UCSD-AML1 (cell line): ENCODE data around the gene SLCO4A1.

Experiments
- DNase-seq: peaks from one replicate; lab custom pipeline; 2025; ENCODE audit not compliant: unreplicated experiment; lab: John Stamatoyannopoulos, UW

Gene SLCO4A1, protein sequence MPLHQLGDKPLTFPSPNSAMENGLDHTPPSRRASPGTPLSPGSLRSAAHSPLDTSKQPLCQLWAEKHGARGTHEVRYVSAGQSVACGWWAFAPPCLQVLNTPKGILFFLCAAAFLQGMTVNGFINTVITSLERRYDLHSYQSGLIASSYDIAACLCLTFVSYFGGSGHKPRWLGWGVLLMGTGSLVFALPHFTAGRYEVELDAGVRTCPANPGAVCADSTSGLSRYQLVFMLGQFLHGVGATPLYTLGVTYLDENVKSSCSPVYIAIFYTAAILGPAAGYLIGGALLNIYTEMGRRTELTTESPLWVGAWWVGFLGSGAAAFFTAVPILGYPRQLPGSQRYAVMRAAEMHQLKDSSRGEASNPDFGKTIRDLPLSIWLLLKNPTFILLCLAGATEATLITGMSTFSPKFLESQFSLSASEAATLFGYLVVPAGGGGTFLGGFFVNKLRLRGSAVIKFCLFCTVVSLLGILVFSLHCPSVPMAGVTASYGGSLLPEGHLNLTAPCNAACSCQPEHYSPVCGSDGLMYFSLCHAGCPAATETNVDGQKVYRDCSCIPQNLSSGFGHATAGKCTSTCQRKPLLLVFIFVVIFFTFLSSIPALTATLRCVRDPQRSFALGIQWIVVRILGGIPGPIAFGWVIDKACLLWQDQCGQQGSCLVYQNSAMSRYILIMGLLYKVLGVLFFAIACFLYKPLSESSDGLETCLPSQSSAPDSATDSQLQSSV

DNA sequence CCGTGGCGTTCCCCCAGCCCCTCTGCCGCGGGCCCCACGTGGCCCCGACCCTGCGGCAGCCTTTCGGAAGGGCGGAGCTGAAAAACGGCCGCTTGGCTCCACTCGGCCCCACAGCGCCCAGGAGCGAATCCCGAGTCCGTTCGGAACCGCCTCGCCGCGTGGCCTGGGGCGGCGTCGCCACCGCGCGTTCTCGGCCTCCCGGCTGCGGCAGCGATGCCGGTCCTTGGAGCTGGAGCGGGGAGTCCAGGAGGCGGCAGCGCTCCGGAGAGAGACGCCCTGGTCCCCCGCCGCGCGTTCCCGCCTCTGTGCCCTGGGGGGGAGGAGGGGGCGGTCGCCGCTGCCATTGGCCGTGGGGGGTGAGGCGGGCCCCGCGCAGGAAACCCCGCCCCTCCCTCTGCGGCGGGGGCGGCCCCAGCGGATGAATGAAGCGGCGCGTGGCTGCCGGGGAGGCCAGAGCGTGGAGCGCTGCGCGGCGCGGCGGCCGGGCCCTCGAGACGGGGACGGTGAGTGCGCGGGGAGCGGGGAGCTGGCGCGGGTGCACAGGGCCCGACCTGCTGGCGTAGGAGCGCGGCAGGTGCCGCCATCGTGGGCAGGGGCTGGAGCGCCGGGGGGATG, at the start of gene SLCO4A1:
Gene SLCO4A1 (plus strand): TSS at position 453 of the 615 bp plus-strand sequence. CDS start 13,952 bp downstream, outside the sequence.
- peak; percentile 89 for DNase-seq

- DNase-seq = no peak
Observed at GRCh38 chr20:62592506-62593177, 49.7 kb upstream of the SLCO4A1 start.

- DNase-seq = no peak
Observed at GRCh38 chr20:62593616-62594015, 48.7 kb upstream of the SLCO4A1 start.

DNA sequence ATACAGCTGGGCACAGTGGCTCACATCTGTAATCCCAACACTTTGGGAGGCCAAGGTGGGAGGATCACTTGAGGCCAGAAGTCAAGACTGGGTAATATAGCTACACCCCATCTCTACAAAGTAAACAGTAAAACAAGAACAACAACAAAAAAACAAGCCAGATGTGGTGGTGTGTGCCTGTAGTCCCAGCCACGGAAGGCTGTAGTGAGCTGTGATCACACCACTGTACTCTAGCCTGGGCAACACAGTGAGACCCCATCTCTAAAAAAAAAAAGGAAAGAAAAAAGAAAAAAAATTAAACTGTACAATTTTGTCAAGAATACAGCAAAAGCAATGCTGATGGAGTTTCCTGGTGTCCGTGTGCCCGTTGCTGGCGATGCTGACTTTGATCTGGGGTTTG, 47.2 kb upstream of the SLCO4A1 start:
- DNase-seq = no peak

DNA sequence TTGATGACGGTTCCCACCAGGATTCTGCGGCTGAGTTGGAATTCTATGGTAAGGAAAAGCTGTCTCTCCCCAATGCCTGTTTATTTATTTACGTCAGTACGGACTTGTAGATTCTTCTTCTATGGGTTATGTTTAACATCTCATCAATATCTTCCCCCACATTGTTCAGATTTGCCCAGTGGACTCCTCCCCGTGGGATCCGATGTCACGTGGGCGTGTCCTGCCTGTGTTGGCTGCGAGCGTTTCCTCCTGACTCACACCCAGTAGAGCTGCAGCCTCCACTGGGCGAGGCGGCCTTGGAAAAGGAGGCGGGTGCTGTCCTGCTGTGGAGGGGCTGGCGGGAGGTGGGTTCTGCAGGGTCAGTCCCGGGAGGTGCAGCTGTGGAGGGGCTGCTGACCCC, 46.8 kb upstream of the SLCO4A1 start:
- peak; percentile 65 for DNase-seq

GRCh38 chr20:62596486-62596885, 45.8 kb upstream of the SLCO4A1 start:
- DNase-seq = no peak

GRCh38 chr20:62596921-62597320, 45.4 kb upstream of the SLCO4A1 start:
- no peak for DNase-seq

- no peak for DNase-seq
Observed at GRCh38 chr20:62597416-62598115, 44.7 kb upstream of the SLCO4A1 start.

- DNase-seq = no peak
Observed at GRCh38 chr20:62598761-62599194, 43.5 kb upstream of the SLCO4A1 start.

- DNase-seq = no peak
Observed at GRCh38 chr20:62599216-62600110, 42.8 kb upstream of the SLCO4A1 start.

- no peak for DNase-seq
Observed at GRCh38 chr20:62601172-62601571, 41.1 kb upstream of the SLCO4A1 start.

DNA sequence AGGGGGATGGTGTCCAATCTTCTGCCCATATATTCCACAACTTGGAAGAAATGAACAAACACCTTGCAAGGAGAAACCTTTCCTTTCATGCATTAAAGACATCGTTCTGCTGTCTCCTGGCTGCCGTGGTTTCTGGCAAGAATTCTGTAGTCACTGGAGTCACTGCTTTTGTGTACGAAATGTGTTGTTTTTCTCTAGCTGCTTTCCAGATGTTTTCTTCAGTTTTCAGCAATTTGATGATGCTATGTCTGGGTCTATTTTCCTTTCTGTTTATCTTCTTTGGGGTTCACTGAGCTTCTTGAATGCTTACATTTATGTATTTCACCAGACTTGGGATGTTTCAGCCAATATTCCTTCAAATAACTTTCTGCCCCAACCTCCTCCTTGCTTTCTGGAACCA, 40.6 kb upstream of the SLCO4A1 start:
- DNase-seq = no peak

- peak; percentile 88 for DNase-seq
Observed at GRCh38 chr20:62602550-62602949, 39.8 kb upstream of the SLCO4A1 start.

DNA sequence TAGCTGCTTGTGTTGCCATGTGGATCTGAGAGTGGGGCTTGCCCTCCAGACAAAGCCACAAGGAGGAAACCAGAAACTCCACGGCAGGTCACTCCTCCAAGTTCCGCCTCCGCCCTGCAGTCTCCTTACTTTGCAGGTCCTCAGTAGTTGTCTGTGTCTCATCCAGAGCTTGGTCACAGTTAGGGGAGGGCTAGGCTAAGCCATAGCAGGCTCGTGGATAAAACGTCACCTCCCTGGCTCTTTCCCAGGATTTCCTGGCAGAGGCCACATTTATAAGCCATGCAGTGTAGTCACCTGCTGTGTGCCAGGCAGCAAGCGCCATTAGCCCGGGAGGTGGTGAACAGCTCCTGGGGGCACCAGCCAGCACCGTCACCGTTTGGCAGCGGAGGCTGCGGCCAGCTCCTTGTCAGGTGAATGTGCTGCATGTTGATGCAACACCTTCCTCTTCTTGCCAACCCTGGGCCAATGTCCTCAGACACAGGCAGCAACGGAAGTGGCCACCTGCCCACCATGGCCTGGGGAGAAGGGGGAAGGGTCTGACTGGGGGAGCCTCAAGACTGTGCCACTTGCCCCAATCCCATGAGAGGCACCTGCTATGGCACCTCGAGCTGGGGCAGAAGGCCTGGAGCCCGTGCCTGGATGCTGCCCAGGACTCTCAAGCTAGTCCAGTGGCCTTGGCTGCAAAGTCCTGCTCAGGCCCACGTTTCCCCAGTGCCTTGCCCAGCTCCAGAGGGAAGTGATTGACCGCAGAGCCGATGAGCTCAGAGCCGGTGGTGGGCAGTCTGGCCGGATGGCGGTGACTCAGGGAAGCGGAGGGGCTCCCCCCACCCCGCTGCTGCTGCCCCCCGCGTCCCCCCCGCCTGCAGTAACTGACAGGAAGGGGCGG, 39.0 kb upstream of the SLCO4A1 start:
- peak; percentile 93 for DNase-seq

DNA sequence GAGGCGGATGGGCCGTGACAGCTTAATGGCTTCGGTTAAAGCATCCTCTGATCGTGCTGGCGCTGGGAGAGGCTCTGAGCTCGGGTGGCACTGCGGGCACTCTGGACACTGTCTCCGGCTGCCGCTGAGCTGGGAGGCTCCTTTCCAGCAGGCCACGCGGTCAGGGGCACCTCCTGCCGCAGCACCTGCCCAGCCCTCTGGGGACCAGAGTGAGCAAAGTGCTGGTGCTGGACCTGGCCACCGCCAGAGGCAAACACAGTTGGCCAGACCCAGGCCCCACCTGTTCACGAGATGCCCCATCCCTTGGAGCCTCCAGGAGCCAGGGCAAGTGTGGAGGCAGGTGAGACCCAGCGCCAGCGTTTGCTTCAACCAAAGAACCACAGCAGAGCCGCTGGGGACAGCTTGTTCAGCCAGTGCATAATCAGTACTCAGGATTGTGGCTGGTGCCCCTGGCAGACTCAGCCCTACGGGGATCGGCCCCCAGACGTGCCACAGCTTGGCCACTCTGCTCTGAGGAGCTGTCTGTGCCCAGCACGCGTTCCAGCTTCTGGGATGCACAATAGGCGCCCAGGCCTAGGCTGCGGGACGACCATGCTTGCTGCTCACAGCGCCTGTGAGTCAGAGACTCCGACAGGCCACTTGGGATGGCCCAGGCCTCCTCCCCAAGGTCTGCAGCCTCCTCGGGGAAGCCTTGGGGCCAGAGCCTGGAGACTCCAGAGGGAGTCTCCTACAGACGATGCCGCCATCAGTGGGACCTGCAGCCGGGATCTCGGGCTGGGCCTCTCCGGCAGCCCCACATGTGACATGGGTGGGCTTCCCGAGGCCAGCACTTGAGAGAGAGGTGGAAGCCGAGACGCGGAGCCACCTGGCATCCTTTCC, 38.2 kb upstream of the SLCO4A1 start:
- no peak for DNase-seq

DNA sequence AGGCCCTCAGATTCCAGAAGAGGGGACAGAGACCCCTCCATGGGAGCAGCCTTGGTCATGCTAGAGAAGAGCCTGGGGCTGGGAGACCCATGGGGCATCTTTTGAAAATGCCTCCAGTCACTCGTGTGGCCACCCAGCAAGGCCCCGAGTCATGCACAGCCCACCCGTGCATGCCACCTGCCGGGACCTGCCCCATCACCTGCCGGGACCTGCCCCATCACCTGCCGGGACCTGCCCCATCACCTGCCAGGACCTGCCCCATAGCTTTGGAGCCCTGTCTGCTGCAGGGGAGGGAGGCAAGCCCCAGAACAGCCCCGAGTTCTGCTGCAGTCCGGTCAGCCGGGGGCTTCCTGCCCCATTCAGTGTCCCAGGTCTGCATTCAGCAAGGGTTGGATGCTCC, 37.5 kb upstream of the SLCO4A1 start:
- DNase-seq = no peak

- peak; percentile 58 for DNase-seq
Observed at GRCh38 chr20:62605236-62605943, 36.9 kb upstream of the SLCO4A1 start.
